K562 (cell line): ENCODE measurements around the gene BTBD17. TPM values are rescaled to one million over a fixed set of nuclear protein-coding genes. Genes with fewer than 3 reads are reported as not detected.

Experiments used
- BCOR ChIP-seq: fragments of 450-650 bp; IDR thresholded peaks from 2 replicates; pipeline ENCODE4 v1.6.1; 2016
- EHMT2 ChIP-seq: fragments of 450-650 bp; IDR thresholded peaks from 2 replicates; pipeline ENCODE4 v1.6.1; 2018; ENCODE audit warnings: antibody characterized with exemption
- ESRRA ChIP-seq: fragments of 450-650 bp; IDR thresholded peaks from 2 replicates; pipeline ENCODE4 v1.6.1; 2014; ENCODE audit warnings: low read depth, mild to moderate bottlenecking, moderate library complexity, borderline replicate concordance
- ETV5 ChIP-seq: sonication (generic); formaldehyde crosslinking; IDR thresholded peaks from 2 replicates; pipeline ENCODE4 v1.4.0; 2020; ENCODE audit warnings: low read depth, mild to moderate bottlenecking, missing genetic modification reagents
- GABPB2 ChIP-seq: fragments of 250-450 bp; sonication (Bioruptor Pico); conservative IDR thresholded peaks from 2 replicates; pipeline ENCODE4 v1.5.1; 2021; ENCODE audit warnings: mild to moderate bottlenecking
- GATA2 ChIP-seq: sonication (generic); formaldehyde crosslinking; IDR thresholded peaks from 2 replicates; pipeline ENCODE4 v1.4.0; 2020; ENCODE audit warnings: mild to moderate bottlenecking, missing genetic modification reagents
- IRF1 ChIP-seq: sonication (generic); formaldehyde crosslinking; IDR thresholded peaks from 2 replicates; pipeline ENCODE4 v1.8.0; 2022; ENCODE audit warnings: missing genetic modification reagents, mild to moderate bottlenecking, borderline replicate concordance
- MNT ChIP-seq, 2 experiments: fragments of 450-650 bp; conservative IDR thresholded peaks; 2 replicates each; pipeline ENCODE4 v1.6.1; 2017; ENCODE audit warnings: mild to moderate bottlenecking in 2 of 2, moderate library complexity in 2 of 2
- NCOA2 ChIP-seq, 2 experiments: fragments of 450-650 bp; IDR thresholded peaks; 2 replicates each; pipeline ENCODE4 v1.6.1; 2018; ENCODE audit warnings: mild to moderate bottlenecking in 2 of 2, moderate library complexity in 1 of 2; ENCODE audit not compliant: partially characterized antibody in 2 of 2
- SIN3B ChIP-seq: fragments of 450-650 bp; IDR thresholded peaks from 2 replicates; pipeline ENCODE4 v1.6.1; 2017; ENCODE audit warnings: low read depth, mild to moderate bottlenecking, moderate library complexity
- SPI1 ChIP-seq: IDR thresholded peaks from 2 replicates; pipeline ENCODE4 v1.6.1; 2011; ENCODE audit warnings: low read depth, low read length, control low read depth, borderline replicate concordance
- TCF3 ChIP-seq: sonication (generic); formaldehyde crosslinking; IDR thresholded peaks from 2 replicates; pipeline ENCODE4 v1.4.0; 2020; ENCODE audit warnings: mild to moderate bottlenecking, missing genetic modification reagents
- ZMIZ1 ChIP-seq, 2 experiments: fragments of 150-350 bp in 1 of 2; IDR thresholded peaks; 2 replicates each; pipeline ENCODE4 v1.6.1; 2012 to 2016; ENCODE audit warnings: low read depth in 2 of 2, low read length in 2 of 2, mild to moderate bottlenecking in 1 of 2, moderate library complexity in 1 of 2
- ZNF274 ChIP-seq: IDR thresholded peaks from 2 replicates; pipeline ENCODE4 v1.6.1; 2011; ENCODE audit warnings: low read depth, mild to moderate bottlenecking, low read length, moderate library complexity, borderline replicate concordance
- ZNF398 ChIP-seq: fragments of 250-450 bp; sonication (Bioruptor Pico); IDR thresholded peaks from 2 replicates; pipeline ENCODE4 v1.8.0; 2021; ENCODE audit warnings: moderate library complexity, mild to moderate bottlenecking, inconsistent platforms
- ZNF436 ChIP-seq: fragments of 250-450, 450-650 bp; sonication (Bioruptor Pico); formaldehyde crosslinking; IDR thresholded peaks from 2 replicates; pipeline ENCODE4 v1.7.0; 2020; ENCODE audit warnings: mild to moderate bottlenecking
- polyA plus RNA-seq, 8 experiments: library from polyadenylated mRNA; depleted of rRNA in 4 of 8; stranded (reverse) in 5 of 8; unstranded in 3 of 8; fragments of >200 nt; fragmentation: Nextera tagmentation in 2 of 8; fragmentation: Illumina TruSeq in 1 of 8; extraction: Ambion mirVana in 2 of 8; extraction: Trizol in 1 of 8; gene quantifications; 2 replicates each; pipeline versions ENCODE4 v1.2.1 to v1.2.3, GENCODE V29; 2011 to 2014; ENCODE audit warnings: inconsistent platforms in 1 of 8, missing spikeins in 1 of 8
- total RNA-seq, 7 experiments: library from RNA; depleted of rRNA in 6 of 7; stranded (reverse); fragments of >200 nt in 6 of 7; fragmentation: Illumina TruSeq in 2 of 7; extraction: Trizol in 2 of 7; gene quantifications; 2 replicates each; pipeline versions ENCODE4 v1.2.1 to v1.2.3, GENCODE V29; 2011 to 2021; ENCODE audit warnings: low replicate concordance in 1 of 7

BTBD17 gene
- total and polyA plus RNA-seq, 9 of the 15 experiments (the other 6 are each of a cell fraction or from before 2014, with no cell fraction given) = not detected

GRCh38 chr17:74307984-74308773, 53.5 kb downstream of the BTBD17 start (continued):
- TF ChIP-seq ZNF398 (CRISPR knock-in tag) (no peak), MNT (conservative IDR thresholded peaks at IDR 0.05) (peak in 1 of 2 experiments; percentile 58; a peak in 2 of 4 replicates), ESRRA (peak; percentile 38; the same call in 1 of the 2 replicates), SPI1 (no peak), ZNF274 (no peak), IRF1 (no peak), BCOR (no peak), NCOA2 (IDR thresholded peaks at IDR 0.05; ENCODE audit: partially characterized antibody in 2 of 2) (no peak), SIN3B (no peak), GABPB2 (CRISPR knock-in tag) (no peak), ZMIZ1 (IDR thresholded peaks at IDR 0.05; ENCODE audit: low read depth in 2 of 2, low read length in 2 of 2) (no peak), ETV5 (CRISPR knock-in tag) (no peak; the same call in 1 of the 2 replicates), ZNF436 (no peak), EHMT2 (no peak), GATA2 (peak; percentile 61), TCF3 (CRISPR knock-in tag) (peak; percentile 66)
